ENCODE data around the gene DEAF1.

DNA sequence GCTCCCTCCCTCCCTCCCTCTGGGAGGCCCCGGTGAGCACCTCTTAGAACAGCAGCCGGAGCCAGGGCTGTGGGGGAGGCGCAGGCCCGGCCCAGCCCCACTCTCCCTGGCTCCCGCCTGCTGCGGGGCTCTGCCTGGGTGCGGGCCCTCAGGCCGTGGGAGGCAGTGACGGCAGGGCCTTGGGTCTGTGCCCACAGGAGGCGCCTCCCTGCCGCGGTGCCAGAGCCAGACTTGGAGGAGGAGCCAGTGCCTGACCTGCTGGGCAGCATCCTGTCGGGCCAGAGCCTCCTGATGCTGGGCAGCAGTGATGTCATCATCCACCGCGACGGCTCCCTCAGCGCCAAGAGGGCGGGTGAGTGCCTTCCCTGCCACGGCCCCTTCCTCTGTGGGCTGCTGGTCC, 88.8 kb downstream of the DEAF1 start:
- TF ChIP-seq, protein P1, sequence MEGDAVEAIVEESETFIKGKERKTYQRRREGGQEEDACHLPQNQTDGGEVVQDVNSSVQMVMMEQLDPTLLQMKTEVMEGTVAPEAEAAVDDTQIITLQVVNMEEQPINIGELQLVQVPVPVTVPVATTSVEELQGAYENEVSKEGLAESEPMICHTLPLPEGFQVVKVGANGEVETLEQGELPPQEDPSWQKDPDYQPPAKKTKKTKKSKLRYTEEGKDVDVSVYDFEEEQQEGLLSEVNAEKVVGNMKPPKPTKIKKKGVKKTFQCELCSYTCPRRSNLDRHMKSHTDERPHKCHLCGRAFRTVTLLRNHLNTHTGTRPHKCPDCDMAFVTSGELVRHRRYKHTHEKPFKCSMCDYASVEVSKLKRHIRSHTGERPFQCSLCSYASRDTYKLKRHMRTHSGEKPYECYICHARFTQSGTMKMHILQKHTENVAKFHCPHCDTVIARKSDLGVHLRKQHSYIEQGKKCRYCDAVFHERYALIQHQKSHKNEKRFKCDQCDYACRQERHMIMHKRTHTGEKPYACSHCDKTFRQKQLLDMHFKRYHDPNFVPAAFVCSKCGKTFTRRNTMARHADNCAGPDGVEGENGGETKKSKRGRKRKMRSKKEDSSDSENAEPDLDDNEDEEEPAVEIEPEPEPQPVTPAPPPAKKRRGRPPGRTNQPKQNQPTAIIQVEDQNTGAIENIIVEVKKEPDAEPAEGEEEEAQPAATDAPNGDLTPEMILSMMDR (IDR thresholded peaks at IDR 0.05), result no peak
- no peak for TF ChIP-seq EP300 (IDR thresholded peaks at IDR 0.05)

Data from suprapubic skin (tissue), 3 donors.